MM.1S (cell line): ENCODE results near the gene PRPS1.

ENCODE experiments used
- EZH2 ChIP-seq: fragments of 300-600 bp; sonication (generic); optimal IDR thresholded peaks from 2 replicates; pipeline ENCODE3; 2017; ENCODE audit warnings: low read depth, mild to moderate bottlenecking, antibody characterized with exemption, low read length, mixed read lengths
- EZH2phosphoT487 ChIP-seq: fragments of 300-600 bp; sonication (generic); IDR thresholded peaks from 2 replicates; pipeline ENCODE4 v1.6.1; 2018; ENCODE audit warnings: antibody characterized with exemption, low read length
- TF ChIP-seq, protein P1 (sequence below): fragments of 300-600 bp; sonication (generic); IDR thresholded peaks from 2 replicates; pipeline ENCODE4 v1.5.1; 2016; ENCODE audit warnings: antibody characterized with exemption, low read length, mixed read lengths

DNA sequence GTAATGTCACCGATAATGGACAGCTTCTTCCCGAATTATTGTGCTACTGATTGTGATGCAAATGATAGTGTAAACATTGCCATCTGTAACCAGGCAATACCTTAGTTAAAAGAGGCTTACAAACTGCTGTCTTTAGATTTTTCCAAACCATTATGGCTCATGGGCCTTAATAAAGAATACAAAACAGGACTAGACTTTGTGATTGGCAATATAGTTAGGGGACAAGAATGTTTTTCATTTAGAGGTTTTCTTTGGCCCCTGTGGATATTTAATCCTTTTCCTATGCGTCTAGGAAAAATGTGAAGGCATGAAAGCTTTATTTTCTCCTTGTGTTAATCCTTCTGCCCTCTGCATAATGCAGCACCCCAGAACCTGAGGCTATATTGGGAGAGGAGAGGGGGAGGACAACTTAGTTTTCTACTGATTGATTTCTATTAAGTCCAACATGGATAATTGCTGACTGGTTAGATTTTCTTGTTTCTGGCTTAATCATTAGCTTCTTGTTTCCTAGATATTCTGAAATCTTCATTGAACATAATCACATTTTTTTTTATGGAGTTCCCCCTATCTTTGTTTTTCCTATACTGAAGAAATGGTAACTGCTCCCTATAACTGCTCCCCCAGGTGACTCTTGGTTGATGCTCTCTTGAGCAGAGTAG is 1.9 kb downstream of the PRPS1 start:
- TF ChIP-seq, protein P1, sequence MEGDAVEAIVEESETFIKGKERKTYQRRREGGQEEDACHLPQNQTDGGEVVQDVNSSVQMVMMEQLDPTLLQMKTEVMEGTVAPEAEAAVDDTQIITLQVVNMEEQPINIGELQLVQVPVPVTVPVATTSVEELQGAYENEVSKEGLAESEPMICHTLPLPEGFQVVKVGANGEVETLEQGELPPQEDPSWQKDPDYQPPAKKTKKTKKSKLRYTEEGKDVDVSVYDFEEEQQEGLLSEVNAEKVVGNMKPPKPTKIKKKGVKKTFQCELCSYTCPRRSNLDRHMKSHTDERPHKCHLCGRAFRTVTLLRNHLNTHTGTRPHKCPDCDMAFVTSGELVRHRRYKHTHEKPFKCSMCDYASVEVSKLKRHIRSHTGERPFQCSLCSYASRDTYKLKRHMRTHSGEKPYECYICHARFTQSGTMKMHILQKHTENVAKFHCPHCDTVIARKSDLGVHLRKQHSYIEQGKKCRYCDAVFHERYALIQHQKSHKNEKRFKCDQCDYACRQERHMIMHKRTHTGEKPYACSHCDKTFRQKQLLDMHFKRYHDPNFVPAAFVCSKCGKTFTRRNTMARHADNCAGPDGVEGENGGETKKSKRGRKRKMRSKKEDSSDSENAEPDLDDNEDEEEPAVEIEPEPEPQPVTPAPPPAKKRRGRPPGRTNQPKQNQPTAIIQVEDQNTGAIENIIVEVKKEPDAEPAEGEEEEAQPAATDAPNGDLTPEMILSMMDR: no peak
- TF ChIP-seq EZH2 (no peak), EZH2phosphoT487 (no peak)
